ENCODE measurements around the gene LTBP2.

LTBP2 gene

GRCh38 chr14:74571901-74572725, 39.9 kb downstream of the LTBP2 start:
- no peak for DNase-seq (ENCODE audit: low read depth)

- no peak for DNase-seq (ENCODE audit: low read depth)
Observed at GRCh38 chr14:74571441-74571841, 40.6 kb downstream of the LTBP2 start.

GRCh38 chr14:74570696-74571095, 41.3 kb downstream of the LTBP2 start:
- DNase-seq (ENCODE audit: low read depth) = no peak

GRCh38 chr14:74569806-74570591, 42.0 kb downstream of the LTBP2 start:
- no peak for DNase-seq (ENCODE audit: low read depth)

GRCh38 chr14:74569387-74569786, 42.6 kb downstream of the LTBP2 start:
- no peak for DNase-seq (ENCODE audit: low read depth)

- no peak for DNase-seq (ENCODE audit: low read depth)
Observed at GRCh38 chr14:74568911-74569310, 43.1 kb downstream of the LTBP2 start.

GRCh38 chr14:74568380-74568649, 43.7 kb downstream of the LTBP2 start:
- DNase-seq (ENCODE audit: low read depth) = no peak

- no peak for DNase-seq (ENCODE audit: low read depth)
Observed at GRCh38 chr14:74567646-74568379, 44.2 kb downstream of the LTBP2 start.

GRCh38 chr14:74567219-74567618, 44.8 kb downstream of the LTBP2 start:
- no peak for DNase-seq (ENCODE audit: low read depth)

GRCh38 chr14:74566174-74567141, 45.6 kb downstream of the LTBP2 start:
- no peak for DNase-seq (ENCODE audit: low read depth)

- DNase-seq (ENCODE audit: low read depth) = no peak
Observed at GRCh38 chr14:74563586-74564159, 48.4 kb downstream of the LTBP2 start.

GRCh38 chr14:74563233-74563585, 48.8 kb downstream of the LTBP2 start:
- DNase-seq (ENCODE audit: low read depth) = no peak

GRCh38 chr14:74562515-74563232, 49.4 kb downstream of the LTBP2 start:
- no peak for DNase-seq (ENCODE audit: low read depth)

- no peak for DNase-seq (ENCODE audit: low read depth)
Observed at GRCh38 chr14:74558655-74559054, 53.4 kb downstream of the LTBP2 start.

- DNase-seq (ENCODE audit: low read depth) = no peak
Observed at GRCh38 chr14:74557691-74558090, 54.3 kb downstream of the LTBP2 start.

- no peak for DNase-seq (ENCODE audit: low read depth)
Observed at GRCh38 chr14:74555476-74556050, 56.5 kb downstream of the LTBP2 start.

GRCh38 chr14:74554742-74555362, 57.2 kb downstream of the LTBP2 start:
- DNase-seq (ENCODE audit: low read depth) = no peak

GRCh38 chr14:74552623-74553022, 59.4 kb downstream of the LTBP2 start:
- no peak for DNase-seq (ENCODE audit: low read depth)

- DNase-seq (ENCODE audit: low read depth) = no peak
Observed at GRCh38 chr14:74551431-74552371, 60.3 kb downstream of the LTBP2 start.
